Stimulated activated CD8-positive, alpha-beta memory T cell treated with anti-CD3 and anti-CD28 coated beads, Interleukin-2, amount 100 ng/mL, for 1 hour (primary cell): ENCODE measurements around the gene ZSCAN26.
A peak's percentile ranks its signal among the peaks of the same experiment; 100 is the strongest.

Source experiments
- DNase-seq, 2 donors: peaks; one replicate each; pipeline ENCODE4 v3.0.0-alpha.2; 2020; ENCODE audit warnings: low read depth in 2 of 2

Gene ZSCAN26

DNA sequence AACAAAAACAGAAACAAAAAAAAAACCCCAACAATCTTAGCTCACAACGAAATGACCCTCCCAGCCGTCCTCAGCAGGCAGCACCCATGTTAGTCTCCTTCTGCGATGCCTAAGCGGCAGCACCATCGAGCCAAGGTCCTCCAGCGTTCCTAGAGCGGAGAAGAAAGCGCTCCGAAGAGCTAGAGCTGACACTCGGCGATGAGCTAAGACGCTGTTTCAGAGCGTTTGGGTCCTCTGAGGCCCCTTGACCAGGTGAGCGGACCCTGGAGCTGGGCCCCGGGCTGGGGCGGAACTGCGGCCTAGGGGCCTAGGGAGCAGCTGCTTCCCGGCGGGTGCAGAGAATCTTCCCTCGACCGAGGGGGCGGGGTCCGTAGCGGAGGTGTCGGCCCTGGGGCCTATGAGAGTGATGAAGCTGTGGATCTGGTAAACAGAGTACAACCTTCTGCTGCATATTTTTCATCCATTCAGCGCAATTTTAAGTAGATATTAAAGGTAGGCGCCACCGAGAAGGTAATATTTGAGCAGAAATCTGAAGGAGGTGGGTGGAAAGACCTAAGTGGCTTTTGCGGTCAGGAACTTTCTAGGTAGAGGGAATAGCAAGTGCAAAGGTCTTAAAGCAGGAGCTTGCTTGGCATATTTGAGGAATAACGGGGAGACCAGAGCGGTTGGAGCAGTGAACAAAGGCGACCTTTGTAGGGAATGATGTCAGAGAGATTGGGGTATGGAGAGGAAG lies at the start of gene ZSCAN26:
ZSCAN26 (plus strand) TSS at position 182 of the 733 bp plus-strand sequence. CDS start 4,777 bp downstream, outside the sequence.
- peak; percentile 72 to 73 for DNase-seq

DNA sequence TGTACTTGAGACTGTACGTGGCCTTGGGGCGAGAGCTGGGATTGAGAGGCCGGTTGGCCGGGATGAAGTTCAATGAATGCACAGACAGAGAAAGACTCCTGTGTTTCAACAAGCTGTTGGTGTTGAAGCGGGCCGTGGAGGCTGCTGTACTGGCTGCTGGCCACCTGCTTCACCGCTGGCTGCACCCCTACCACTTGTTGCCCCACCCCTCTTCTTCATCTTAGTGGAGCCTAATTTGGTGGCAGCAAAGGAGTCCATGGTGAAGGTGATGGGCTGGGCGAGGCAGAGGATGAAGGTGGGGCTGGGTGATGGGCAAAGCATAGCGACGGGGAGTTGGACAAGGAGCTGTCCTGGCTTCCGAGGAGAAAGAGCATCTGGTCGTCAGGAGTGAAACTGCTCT lies 49.1 kb upstream of the ZSCAN26 start:
- no peak for DNase-seq

DNA sequence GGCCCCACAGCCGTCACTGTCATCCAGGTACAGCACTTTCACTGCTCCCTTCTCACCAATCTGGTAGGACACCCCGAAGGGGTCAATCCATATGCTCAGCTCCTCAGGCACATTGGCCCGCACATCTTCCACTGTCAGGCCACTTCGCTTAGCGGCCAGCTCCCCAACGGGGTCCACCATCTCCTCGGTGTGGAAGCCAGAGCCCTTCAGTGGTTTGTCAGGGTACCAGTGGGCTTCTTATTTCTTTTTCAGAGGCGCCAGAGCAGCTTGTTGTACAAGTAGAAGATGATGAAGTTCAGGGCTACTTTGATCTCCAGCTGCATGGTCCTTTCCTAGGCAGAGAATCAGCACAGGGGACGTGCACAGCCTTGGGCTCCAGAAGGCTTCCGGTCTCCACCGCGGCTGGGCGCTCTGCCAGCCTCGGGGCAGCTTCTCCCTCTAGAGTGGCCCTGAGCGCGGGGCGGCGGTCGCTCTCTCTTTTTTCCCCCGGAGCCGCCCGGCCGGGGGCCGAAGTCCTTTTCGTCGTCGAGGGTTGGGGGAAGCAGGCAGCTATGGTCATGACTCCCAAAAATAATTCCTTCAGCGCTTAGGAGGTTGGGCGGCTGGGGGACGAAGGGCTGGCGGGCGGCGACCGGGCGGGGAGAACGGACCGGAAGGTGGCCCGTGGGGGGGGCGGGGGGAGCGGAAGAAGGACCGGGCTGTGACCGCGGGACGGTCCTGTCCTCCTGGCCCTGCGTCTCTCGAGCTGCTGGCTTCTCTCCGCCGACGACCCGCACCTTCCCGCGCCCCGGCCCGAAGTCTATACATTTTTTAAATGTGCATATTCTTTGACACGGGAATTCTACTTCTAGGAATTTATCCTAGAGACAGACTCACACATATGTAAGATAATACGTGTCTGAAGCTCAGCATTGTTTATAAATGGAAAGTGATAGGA lies 48.4 kb upstream of the ZSCAN26 start:
- no peak for DNase-seq

- DNase-seq, result no peak
These were observed 46.4 kb upstream of the ZSCAN26 start for GRCh38 chr6:28220257-28221133.

DNA sequence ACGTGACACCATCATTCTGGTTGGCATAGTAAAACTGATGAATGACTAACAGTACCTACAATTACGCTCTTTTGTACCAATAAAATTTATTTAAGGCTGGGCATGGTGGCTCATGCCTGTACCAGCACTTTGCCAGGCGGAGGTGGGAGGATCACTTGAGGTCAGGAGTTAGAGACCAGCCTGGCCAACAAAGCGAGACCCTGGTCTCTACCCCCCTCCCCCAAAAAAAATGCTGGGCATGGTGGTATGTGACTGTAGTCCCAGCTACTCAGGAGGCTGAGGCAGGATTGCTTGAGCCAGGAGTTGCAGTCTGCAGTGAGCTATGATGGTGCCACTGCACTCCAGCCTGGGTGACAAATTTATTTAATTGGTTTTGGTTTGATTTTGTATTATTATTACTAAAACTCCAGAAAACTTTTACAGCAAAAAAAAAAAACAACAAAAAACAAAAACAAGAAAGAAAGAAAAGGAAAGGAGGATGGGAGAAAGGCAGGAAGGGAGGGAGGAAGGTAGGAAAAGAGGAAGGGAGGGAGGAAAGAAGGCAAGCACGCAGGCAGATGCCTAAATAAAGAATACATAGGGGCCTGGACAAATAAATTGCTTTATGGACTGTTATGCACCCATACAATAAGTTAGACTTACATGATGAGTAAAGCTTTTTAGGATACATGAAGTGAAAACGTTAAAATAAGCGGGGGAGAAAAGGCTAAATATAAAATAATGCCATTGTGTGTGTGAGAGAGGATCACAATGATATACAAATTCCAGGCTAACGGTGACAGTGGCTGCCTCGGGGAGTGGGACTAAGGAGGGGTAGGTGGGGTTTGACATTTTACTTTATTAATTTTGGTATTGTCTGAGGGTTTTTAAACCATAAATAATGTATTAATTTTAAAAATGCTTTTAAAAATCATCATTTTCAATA lies 42.5 kb upstream of the ZSCAN26 start:
- no peak for DNase-seq

- peak in 1 of 2 donors; percentile 6 for DNase-seq
These were observed 41.7 kb upstream of the ZSCAN26 start, which contains the start of gene ZSCAN9 for GRCh38 chr6:28225056-28225834. ZSCAN9 (plus strand) TSS chr6:28225275; CDS start chr6:28227085, 1,810 bp downstream.

DNA sequence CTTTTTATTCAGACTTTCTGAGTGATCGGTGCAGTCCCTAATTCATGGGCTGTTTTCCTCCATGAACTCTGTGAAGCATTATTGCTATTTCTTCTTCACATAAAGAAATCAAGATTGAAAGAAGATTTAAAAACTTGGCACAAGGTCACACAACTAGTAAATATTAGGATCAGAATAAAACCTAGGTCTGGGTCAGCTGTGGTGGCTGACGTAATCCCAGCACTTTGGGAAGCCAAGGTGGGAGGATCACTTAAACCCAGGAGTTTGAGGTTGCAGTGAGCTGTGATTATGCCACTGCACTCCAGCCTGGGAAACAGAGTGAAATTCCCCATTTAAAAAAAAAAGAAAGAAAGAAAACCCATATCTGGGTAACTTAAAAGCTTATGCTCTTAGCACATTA lies 40.5 kb upstream of the ZSCAN26 start:
- no peak for DNase-seq

- no peak for DNase-seq
These were observed 34.2 kb upstream of the ZSCAN26 start for GRCh38 chr6:28232785-28233184.

DNA sequence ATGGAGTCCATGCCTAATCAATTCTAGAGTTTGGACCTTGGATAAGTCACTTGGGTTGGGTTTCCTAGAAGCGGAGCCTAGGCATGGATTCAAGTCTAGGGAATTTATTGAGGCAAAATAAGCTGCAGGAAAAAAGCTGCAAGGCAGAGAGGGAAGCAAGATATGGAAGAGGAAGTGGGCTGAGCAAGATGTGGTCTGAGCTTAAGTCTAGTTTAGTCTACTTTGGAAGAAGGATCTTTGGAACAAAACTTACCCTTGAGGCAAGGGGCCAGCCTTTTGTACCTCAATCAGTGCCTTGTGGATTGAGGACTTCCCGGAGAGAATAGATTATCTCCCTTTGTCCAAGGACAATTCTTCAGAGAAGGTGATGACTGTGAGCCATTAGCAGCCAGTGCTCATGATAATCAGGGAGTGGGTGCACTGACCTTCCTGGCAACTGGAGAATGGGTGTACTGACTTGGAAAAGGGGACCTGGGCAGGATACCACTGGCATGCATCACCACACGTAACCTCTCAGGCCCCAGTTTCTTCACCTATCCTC lies 31.0 kb upstream of the ZSCAN26 start:
- DNase-seq, result no peak

GRCh38 chr6:28239636-28240035 lies 27.3 kb upstream of the ZSCAN26 start:
- no peak for DNase-seq

GRCh38 chr6:28240471-28240870 lies 26.5 kb upstream of the ZSCAN26 start:
- DNase-seq, result no peak

DNA sequence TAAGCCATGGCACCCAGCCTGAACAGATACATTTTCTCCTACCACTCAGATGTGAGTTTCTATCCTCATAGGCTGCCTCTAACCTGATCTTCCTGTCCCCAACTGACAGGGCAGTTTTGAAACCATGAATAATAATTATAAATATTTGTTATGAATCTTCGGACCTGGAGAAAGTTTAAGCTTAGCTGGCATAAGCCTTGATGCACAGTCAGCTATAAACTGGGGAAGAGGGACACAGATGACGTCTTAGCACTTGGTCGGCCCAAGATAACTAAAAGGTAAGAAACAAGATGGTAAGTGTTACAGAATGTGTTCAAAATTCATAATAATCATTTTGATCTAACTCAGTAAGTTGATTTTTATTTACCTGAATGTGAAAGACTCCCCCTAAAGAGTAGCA lies 23.0 kb upstream of the ZSCAN26 start:
- DNase-seq, result no peak

DNA sequence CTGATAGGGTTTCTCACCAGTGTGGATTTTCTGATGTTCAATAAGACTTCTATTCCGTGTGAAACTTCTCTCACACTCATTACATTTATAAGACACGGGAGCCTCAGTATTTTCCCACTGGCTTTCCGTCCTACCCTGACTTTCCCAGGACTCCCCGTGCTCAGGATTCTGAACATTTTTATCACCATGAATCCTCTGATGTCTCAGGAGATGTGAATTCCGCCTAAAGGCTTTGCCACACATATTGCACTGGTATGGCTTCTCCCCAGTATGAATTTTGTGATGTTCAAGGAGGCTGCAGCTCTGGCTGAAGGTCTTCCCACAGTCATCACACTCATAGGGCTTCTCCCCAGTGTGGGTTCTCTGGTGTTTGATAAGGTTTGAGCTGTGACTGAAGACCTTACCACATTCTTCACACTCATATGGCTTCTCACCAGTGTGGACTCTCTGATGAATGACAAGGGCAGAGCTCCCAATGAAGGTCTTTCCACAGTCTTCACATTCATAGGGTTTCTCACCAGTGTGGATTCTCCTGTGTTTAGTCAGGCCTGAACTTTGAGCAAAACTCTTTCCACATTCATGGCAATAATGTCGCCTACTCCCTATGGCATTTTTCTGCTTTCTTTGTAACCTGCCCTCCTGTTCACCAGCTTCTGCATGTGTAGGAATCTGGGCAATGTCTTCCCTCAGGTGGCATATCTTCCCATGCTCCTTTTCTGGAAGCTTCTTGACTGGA lies 21.6 kb upstream of the ZSCAN26 start:
- DNase-seq, result no peak

DNA sequence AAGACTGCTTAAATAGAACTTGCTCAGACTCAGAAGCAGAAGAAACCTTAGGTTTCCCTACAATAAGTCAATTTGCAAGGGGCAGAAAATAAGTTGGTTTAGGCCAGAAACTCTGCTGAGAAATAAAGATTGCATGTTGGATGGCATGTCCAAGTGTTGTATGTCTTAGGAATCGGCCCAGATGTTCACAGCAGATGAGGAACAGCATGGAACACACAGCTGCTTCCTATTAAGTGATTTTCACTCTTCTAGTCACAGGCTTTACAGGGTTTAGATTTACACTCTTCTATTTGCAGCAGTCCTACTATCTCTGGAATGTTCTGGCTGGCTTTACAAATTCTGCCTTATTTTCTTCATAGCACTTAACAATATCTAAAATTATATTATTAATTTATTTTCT lies 18.0 kb upstream of the ZSCAN26 start:
- no peak for DNase-seq

DNA sequence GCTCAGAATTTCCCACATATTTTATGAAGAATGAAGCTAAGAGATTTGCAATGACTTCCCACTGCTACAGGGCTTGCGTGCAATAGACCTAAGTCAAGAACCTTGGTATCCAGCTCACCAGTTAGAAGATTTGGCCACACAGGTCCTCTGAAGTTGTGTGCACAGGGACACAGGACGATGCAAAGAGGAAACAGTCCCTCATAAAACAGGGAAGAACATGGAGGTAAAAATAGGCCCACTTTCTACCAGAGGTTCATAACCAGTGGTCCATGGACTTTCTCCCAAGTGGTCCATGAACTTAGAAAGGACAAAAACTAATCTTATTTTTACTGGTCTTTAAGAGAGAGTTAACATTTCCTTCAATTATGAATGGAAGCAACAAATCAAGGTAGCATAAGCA lies 16.2 kb upstream of the ZSCAN26 start:
- no peak for DNase-seq

DNA sequence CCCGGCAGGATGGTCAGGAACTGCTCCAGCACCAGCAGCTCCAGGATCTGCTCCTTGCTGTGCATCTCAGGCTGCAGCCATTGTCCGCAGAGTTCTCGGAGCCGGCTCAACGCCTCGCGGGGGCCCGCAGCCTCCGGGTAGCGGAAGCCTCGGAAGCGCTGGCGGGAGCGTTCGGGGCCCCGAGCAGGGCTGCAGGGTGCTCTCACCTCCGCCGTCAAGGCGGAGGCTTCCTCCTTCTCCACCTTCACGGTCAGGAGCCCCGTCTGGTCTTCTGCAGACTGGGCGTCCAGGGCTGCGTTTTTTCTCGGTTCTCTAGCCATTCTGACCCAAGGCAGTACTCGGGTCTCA lies 15.3 kb upstream of the ZSCAN26 start:
- DNase-seq, result peak in 1 of 2 donors; percentile 0

DNA sequence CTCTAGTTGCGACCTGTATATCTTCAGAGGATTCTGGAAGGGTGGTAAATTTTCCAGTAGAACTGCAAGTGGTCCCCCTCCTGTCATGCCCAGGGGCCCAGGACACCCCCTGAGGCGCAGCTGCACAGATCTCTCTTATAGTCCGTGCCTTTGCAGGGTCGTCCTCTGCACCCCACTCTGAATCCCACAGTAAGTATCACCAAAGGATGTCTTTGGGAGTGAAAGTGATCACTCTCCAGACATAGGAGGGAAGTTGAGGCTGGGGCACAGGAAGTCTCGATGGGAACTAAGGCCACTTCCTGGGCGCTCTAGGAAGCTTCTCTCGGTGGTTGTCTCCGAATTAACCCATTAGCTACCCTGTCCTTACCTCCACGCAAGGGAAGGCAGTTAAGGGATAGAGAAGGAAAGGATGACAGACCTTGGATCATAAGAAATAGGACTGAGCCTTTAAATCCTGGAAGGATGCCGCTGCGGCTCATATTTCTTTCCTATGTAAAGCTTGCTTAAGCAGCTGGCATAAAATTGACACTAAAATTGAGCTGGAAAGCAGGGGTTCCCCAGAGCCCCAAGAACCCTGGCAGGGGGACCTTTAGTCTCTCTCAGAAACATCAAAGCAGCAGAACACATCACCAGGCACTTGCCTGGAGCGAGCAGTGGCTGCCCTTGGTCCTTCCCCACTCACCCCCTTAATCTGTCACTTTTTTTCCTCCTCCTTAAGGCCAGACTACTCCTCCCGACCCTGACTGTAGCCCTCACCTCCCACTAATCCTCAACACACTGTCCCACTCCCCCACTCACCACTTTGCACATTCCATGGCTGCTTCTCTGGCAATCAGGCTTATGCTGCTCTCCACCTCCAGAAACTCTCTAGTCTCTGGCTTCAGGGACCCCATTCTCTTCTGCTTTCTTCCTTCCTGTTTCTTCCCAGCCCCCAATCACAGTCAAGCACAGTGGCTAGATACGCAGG lies 14.7 kb upstream of the ZSCAN26 start, which contains the start of gene ZKSCAN4:
ZKSCAN4 (minus strand) TSS at position 261 of the 967 bp plus-strand sequence. CDS start 289 bp downstream, outside the sequence.
- DNase-seq, result peak; percentile 50 to 59

GRCh38 chr6:28254121-28254519 lies 12.8 kb upstream of the ZSCAN26 start:
- no peak for DNase-seq
